GM23338 (cell line): Measurements from ENCODE around the gene BGLAP. TPM values are rescaled to one million over a fixed set of nuclear protein-coding genes. Genes with fewer than 3 reads are reported as not detected.

Experiments used
- ATAC-seq: fragments of 200-7000 bp; cut with Tn5 transposase; 3 replicates; pipeline ENCODE4 v1.9.1; 2020
- DNase-seq: peaks from one replicate; pipeline ENCODE4 v3.0.0-alpha.2; 2015; ENCODE audit warnings: low spot score
- H2AFZ ChIP-seq: fragments of 200-600 bp; sonication (generic); 2 replicates; pipeline ENCODE4 v1.8.0; 2016; ENCODE audit warnings: antibody characterized with exemption, mild to moderate bottlenecking, moderate library complexity
- H3F3A ChIP-seq: fragments of 200-600 bp; sonication (generic); replicated peaks from 2 replicates; pipeline ENCODE4 v1.8.0; 2017; ENCODE audit warnings: antibody characterized with exemption, mixed run types, low read depth
- H3K27ac ChIP-seq: fragments of 200-600 bp; sonication (generic); 2 replicates; pipeline ENCODE4 v1.6.1; 2016; ENCODE audit warnings: low read depth
- H3K27me3 ChIP-seq: fragments of 200-600 bp; sonication (generic); 2 replicates; pipeline ENCODE4 v1.8.0; 2016; ENCODE audit warnings: mild to moderate bottlenecking, mixed run types, moderate library complexity; ENCODE audit not compliant: insufficient read depth
- H3K36me3 ChIP-seq: fragments of 200-600 bp; sonication (generic); 2 replicates; pipeline ENCODE4 v1.8.0; 2016; ENCODE audit warnings: mild to moderate bottlenecking; ENCODE audit not compliant: insufficient read depth
- H3K4me1 ChIP-seq: fragments of 200-600 bp; sonication (generic); 2 replicates; pipeline ENCODE4 v1.8.0; 2016; ENCODE audit warnings: mild to moderate bottlenecking, moderate library complexity; ENCODE audit not compliant: insufficient read depth
- H3K4me2 ChIP-seq: fragments of 200-600 bp; sonication (generic); 2 replicates; pipeline ENCODE4 v1.7.1; 2017; ENCODE audit warnings: mixed run types
- H3K4me3 ChIP-seq: fragments of 200-600 bp; sonication (generic); 2 replicates; pipeline ENCODE4 v1.6.1; 2016; ENCODE audit warnings: mixed run types
- H3K79me2 ChIP-seq: fragments of 200-600 bp; sonication (generic); replicated peaks from 2 replicates; pipeline ENCODE4 v1.8.0; 2017; ENCODE audit warnings: mild to moderate bottlenecking; ENCODE audit not compliant: insufficient read depth
- H3K9me2 ChIP-seq: fragments of 200-600 bp; sonication (generic); 2 replicates; pipeline ENCODE4 v1.8.0; 2017; ENCODE audit not compliant: insufficient read depth
- H4K20me1 ChIP-seq: fragments of 200-600 bp; sonication (generic); replicated peaks from 2 replicates; pipeline ENCODE4 v1.8.0; 2017; ENCODE audit warnings: mild to moderate bottlenecking; ENCODE audit not compliant: insufficient read depth
- H3K27ac Mint-ChIP-seq: 2 replicates; pipeline ENCODE4 v1.8.0; 2020; ENCODE audit warnings: inconsistent platforms, mild to moderate bottlenecking, moderate library complexity, mixed read lengths
- H3K27me3 Mint-ChIP-seq: 3 replicates; pipeline ENCODE4 v1.8.0; 2022; ENCODE audit warnings: low read depth, mild to moderate bottlenecking, moderate library complexity, mixed read lengths, inconsistent platforms; ENCODE audit not compliant: insufficient read depth, poor library complexity
- H3K36me3 Mint-ChIP-seq: 3 replicates; pipeline ENCODE4 v1.8.0; 2021; ENCODE audit warnings: low read depth, mild to moderate bottlenecking, inconsistent platforms, moderate library complexity, mixed read lengths
- H3K4me1 Mint-ChIP-seq: 3 replicates; pipeline ENCODE4 v1.8.0; 2020; ENCODE audit warnings: mild to moderate bottlenecking, inconsistent platforms, mixed read lengths
- H3K4me3 Mint-ChIP-seq: 3 replicates; pipeline ENCODE4 v1.8.0; 2021; ENCODE audit warnings: moderate library complexity, mild to moderate bottlenecking, inconsistent platforms, mixed read lengths
- H3K9me3 Mint-ChIP-seq: 3 replicates; pipeline ENCODE4 v1.8.0; 2020; ENCODE audit warnings: moderate library complexity, mild to moderate bottlenecking, inconsistent platforms, mixed read lengths
- CREB1 ChIP-seq: fragments of 250-450 bp; sonication (Bioruptor Pico); IDR thresholded peaks from 2 replicates; pipeline ENCODE4 v1.5.0; 2020; ENCODE audit warnings: low read depth, mild to moderate bottlenecking, moderate library complexity
- CTCF ChIP-seq, 2 experiments: fragments of 200-600 bp in 1 of 2; sonication (generic) in 1 of 2; conservative IDR thresholded peaks; 2 replicates each; pipeline versions ENCODE4 v1.5.1 to v1.6.1; 2016 to 2017; ENCODE audit warnings: antibody characterized with exemption in 2 of 2, low read depth in 2 of 2, mild to moderate bottlenecking in 2 of 2, moderate library complexity in 1 of 2
- EZH2phosphoT487 ChIP-seq: fragments of 200-600 bp; sonication (generic); IDR thresholded peaks from one replicate; pipeline ENCODE4 v1.8.1; 2018; ENCODE audit warnings: antibody characterized with exemption; ENCODE audit not compliant: unreplicated experiment
- JUNB ChIP-seq: IDR thresholded peaks from one replicate; pipeline ENCODE4 v1.6.1; 2016; ENCODE audit warnings: antibody characterized with exemption; ENCODE audit not compliant: unreplicated experiment
- NANOG ChIP-seq: IDR thresholded peaks from 2 replicates; pipeline ENCODE4 v1.6.1; 2016; ENCODE audit warnings: antibody characterized with exemption, borderline replicate concordance
- POLR2AphosphoS5 ChIP-seq: IDR thresholded peaks from 2 replicates; pipeline ENCODE4 v1.6.1; 2016; ENCODE audit warnings: antibody characterized with exemption, low read depth
- STAT1 ChIP-seq: IDR thresholded peaks from one replicate; pipeline ENCODE4 v1.6.1; 2016; ENCODE audit warnings: antibody characterized with exemption; ENCODE audit not compliant: unreplicated experiment
- ZNF331 ChIP-seq: fragments of 250-450 bp; sonication (Bioruptor Pico); IDR thresholded peaks from 2 replicates; pipeline ENCODE4 v1.5.0; 2020; ENCODE audit warnings: low read depth, mild to moderate bottlenecking, moderate library complexity
- ZNF462 ChIP-seq: fragments of 250-450 bp; sonication (Bioruptor Pico); IDR thresholded peaks from 2 replicates; pipeline ENCODE4 v1.5.0; 2020; ENCODE audit warnings: mild to moderate bottlenecking, moderate library complexity
- polyA plus RNA-seq: library from polyadenylated mRNA; unstranded; fragments of >200 nt; fragmentation: Nextera tagmentation; extraction: Ambion mirVana; gene quantifications from 2 replicates; pipeline ENCODE4 v1.2.1, GENCODE V29; 2016
- total RNA-seq: library from RNA; depleted of rRNA; stranded (reverse); fragments of >200 nt; shearing (Covaris generic); gene quantifications from 2 replicates; pipeline ENCODE4 v1.2.3, GENCODE V29; 2014
- TF ChIP-seq, protein P1 (sequence below): IDR thresholded peaks from 2 replicates; pipeline ENCODE4 v1.6.1; 2016; ENCODE audit warnings: antibody characterized with exemption

BGLAP gene
- total and polyA plus RNA-seq, 2 experiments from 2014 or later, result 0.36 to 0.42 TPM

DNA sequence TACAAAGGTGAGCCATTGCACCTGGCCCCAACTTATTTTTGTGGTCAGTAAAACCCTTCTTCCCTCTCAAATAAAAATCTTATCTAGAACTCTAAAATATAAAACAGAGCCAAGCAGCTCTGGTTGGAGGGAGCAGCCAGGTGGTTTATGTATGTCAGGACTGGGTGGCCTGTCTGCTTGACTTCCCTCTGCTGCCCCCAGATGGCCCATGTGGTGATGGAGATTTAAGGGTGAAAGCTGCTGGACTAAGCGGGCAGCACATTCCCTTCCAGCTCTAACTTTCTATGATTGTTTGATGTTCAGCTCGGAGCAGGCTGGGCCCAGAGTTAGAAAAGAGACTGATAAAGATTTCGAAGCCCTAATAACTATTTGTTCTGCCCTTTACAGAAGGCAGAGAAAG, 17.8 kb downstream of the BGLAP start:
- Histone ChIP-seq H3K36me3 (peaks cover 63% of the 10 kb centered on the region), H4K20me1 (peaks cover 16% of the 10 kb centered on the region), H3F3A (peaks cover 10% of the 10 kb centered on the region; the same call in 1 of the 2 replicates), H3K79me2 (no peaks in the 10 kb centered on the region), H3K27ac (no peak overlapping the region), H2AFZ (no peak overlapping the region), H3K4me2 (no peak overlapping the region), H3K27me3 (no peaks in the 10 kb centered on the region), H3K9me2 (no peaks in the 10 kb centered on the region), H3K4me3 (no peak overlapping the region), H3K4me1 (no peaks in the 10 kb centered on the region)
- H3K4me3 Mint-ChIP-seq, result no peak overlapping the region
- no peaks in the 10 kb centered on the region for H3K4me1 Mint-ChIP-seq
- H3K27ac Mint-ChIP-seq, result no peak overlapping the region
- TF ChIP-seq EZH2phosphoT487, result no peak
- peak; percentile 13 to 50; a peak in 3 of 4 replicates for TF ChIP-seq CTCF (conservative IDR thresholded peaks at IDR 0.05; ENCODE audit: low read depth in 2 of 2)
- peaks cover 1% of the 10 kb centered on the region for H3K27me3 Mint-ChIP-seq
- no peaks in the 10 kb centered on the region for H3K9me3 Mint-ChIP-seq
- peak; percentile 30 for DNase-seq
- ATAC-seq, result peak; percentile 53; the same call in 2 of the 3 replicates
- peaks cover 81% of the 10 kb centered on the region for H3K36me3 Mint-ChIP-seq

DNA sequence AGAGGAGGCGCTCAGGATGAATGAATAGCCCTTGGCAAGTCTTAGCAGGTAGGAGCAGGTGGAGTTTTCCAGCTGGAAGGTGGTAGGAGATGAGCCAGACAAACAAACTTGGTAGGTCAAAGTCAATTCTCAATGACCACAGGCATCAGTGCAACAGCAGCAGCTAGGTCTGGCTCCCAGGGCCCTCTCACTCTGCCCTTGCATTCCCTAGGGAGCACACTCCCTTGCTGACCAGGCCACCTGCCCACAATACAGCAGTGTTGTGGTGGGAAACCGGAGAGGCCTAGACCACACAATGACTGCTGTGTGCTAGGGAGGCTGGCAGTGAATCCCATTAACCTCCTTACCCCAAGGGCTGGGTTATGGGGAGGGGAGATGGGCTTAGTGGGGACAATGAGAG, 18.9 kb downstream of the BGLAP start:
- no peak for DNase-seq
- Histone ChIP-seq H3K9me2 (no peaks in the 10 kb centered on the region), H3F3A (peaks cover 13% of the 10 kb centered on the region; the same call in 1 of the 2 replicates), H4K20me1 (peaks cover 22% of the 10 kb centered on the region), H3K36me3 (peaks cover 73% of the 10 kb centered on the region), H3K79me2 (no peaks in the 10 kb centered on the region), H3K4me1 (no peaks in the 10 kb centered on the region), H3K4me2 (no peak overlapping the region), H3K27me3 (no peaks in the 10 kb centered on the region), H3K4me3 (no peak overlapping the region), H2AFZ (no peak overlapping the region), H3K27ac (no peak overlapping the region)
- Mint-ChIP-seq H3K27ac (no peak overlapping the region), H3K4me3 (no peak overlapping the region), H3K36me3 (peaks cover 89% of the 10 kb centered on the region), H3K27me3 (peaks cover 1% of the 10 kb centered on the region), H3K9me3 (no peaks in the 10 kb centered on the region), H3K4me1 (no peaks in the 10 kb centered on the region)
- ATAC-seq, result no peak
- TF ChIP-seq JUNB (no peak), NANOG (no peak), ZNF462 (CRISPR knock-in tag) (no peak), CTCF (conservative IDR thresholded peaks at IDR 0.05; ENCODE audit: low read depth in 2 of 2) (no peak), CREB1 (CRISPR knock-in tag) (no peak), POLR2AphosphoS5 (no peak), STAT1 (no peak), ZNF331 (CRISPR knock-in tag) (no peak)
- TF ChIP-seq, protein P1, sequence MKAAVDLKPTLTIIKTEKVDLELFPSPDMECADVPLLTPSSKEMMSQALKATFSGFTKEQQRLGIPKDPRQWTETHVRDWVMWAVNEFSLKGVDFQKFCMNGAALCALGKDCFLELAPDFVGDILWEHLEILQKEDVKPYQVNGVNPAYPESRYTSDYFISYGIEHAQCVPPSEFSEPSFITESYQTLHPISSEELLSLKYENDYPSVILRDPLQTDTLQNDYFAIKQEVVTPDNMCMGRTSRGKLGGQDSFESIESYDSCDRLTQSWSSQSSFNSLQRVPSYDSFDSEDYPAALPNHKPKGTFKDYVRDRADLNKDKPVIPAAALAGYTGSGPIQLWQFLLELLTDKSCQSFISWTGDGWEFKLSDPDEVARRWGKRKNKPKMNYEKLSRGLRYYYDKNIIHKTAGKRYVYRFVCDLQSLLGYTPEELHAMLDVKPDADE, result no peak
